Cardiac muscle cell (in vitro differentiated cells and primary cell): ENCODE results near the gene NUBP2. TPM values are rescaled to one million over a fixed set of nuclear protein-coding genes. Genes with fewer than 3 reads are reported as not detected.
A peak's percentile ranks its signal among the peaks of the same experiment; 100 is the strongest.

Experiments
- DNase-seq, 2 donors: peaks; one replicate each; pipeline versions ENCODE4 v3.0.0 to v3.0.0-alpha.2; 2010 to 2017; ENCODE audit warnings: low read depth in 1 of 2, low spot score in 1 of 2
- H3K27ac ChIP-seq: fragments of 200-600 bp; sonication (generic); 2 replicates; pipeline ENCODE4 v1.5.1; 2016
- H3K27me3 ChIP-seq: fragments of 200-600 bp; sonication (generic); 2 replicates; pipeline ENCODE4 v1.6.0; 2016; ENCODE audit warnings: control low read depth
- H3K36me3 ChIP-seq: fragments of 200-600 bp; sonication (generic); 2 replicates; pipeline ENCODE4 v1.5.1; 2016; ENCODE audit warnings: control low read depth
- H3K4me1 ChIP-seq: fragments of 200-600 bp; sonication (generic); 2 replicates; pipeline ENCODE4 v1.8.1; 2017; ENCODE audit warnings: low read depth, mild to moderate bottlenecking, mixed run types
- H3K4me3 ChIP-seq: fragments of 200-600 bp; sonication (generic); 2 replicates; pipeline ENCODE4 v1.5.1; 2016; ENCODE audit warnings: mild to moderate bottlenecking
- H3K9me3 ChIP-seq: fragments of 200-600 bp; sonication (generic); 2 replicates; pipeline ENCODE4 v1.5.1; 2017; ENCODE audit warnings: low read depth, mild to moderate bottlenecking, control low read depth
- polyA plus RNA-seq: library from polyadenylated mRNA; unstranded; fragments of >200 nt; fragmentation: Nextera tagmentation; extraction: Ambion mirVana; gene quantifications from 2 replicates; pipeline ENCODE4 v1.2.1, GENCODE V29; 2016
- total RNA-seq: library from RNA; depleted of rRNA; stranded (reverse); fragments of >200 nt; gene quantifications from 2 replicates; pipeline ENCODE4 v1.2.3, GENCODE V29; 2016
- TF ChIP-seq, protein P1 (sequence below): IDR thresholded peaks from 2 replicates; pipeline ENCODE4 v1.5.1; 2012; ENCODE audit warnings: low read depth, mild to moderate bottlenecking, low read length

The NUBP2 gene, protein sequence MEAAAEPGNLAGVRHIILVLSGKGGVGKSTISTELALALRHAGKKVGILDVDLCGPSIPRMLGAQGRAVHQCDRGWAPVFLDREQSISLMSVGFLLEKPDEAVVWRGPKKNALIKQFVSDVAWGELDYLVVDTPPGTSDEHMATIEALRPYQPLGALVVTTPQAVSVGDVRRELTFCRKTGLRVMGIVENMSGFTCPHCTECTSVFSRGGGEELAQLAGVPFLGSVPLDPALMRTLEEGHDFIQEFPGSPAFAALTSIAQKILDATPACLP
- total RNA-seq: 151 and 166 TPM in 2 replicates
- polyA plus RNA-seq: 121 and 138 TPM in 2 replicates

DNA sequence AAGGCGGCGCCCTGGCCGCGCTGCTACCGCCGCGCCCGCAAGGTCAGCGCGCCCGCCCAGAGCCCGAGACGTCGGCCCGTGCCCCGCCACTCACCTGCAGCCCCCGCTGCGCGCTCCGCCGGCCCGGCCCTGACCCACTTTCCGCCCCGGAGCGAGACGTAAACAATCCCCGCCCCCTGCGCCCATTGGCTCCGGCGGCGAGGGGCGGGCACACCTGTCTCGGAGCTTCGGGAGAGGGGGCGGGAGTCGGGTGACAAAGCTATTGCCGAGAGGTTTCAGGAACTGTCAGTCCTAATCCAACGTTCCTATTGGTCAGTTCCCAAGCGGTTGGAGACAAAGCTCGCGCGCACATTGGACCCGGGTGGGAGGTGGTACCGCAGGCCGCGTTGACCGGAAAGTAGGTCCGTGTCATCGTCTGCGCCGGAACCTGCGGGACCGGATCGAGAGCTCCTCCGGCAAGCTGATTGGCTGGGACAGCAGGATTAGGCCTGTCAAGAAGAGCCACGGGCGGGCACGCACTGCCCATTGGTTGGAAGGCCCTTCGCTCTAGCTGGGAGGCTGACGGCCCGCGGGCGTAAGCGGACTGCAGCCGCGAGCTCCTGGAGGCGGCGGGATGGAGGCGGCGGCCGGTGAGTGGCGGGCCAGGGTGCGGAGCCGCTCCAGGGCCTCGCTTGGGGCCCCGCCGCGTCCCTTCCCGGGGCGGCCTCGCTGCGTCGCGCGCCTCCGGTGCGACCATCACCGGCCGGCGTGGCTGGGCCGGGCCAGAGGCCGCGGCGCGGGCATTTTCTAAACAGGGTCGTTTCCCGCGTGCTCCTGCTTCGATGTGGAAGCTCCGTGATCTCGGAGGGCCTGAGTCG is at the start of gene NUBP2, which contains the start of gene SPSB3:
NUBP2 (plus strand) TSS at position 553 of the 857 bp plus-strand sequence; CDS start at position 614, 61 bp downstream.
SPSB3 (minus strand) TSS at position 164 of the 857 bp plus-strand sequence. CDS start 1,088 bp downstream, outside the sequence.
- TF ChIP-seq, protein P1, sequence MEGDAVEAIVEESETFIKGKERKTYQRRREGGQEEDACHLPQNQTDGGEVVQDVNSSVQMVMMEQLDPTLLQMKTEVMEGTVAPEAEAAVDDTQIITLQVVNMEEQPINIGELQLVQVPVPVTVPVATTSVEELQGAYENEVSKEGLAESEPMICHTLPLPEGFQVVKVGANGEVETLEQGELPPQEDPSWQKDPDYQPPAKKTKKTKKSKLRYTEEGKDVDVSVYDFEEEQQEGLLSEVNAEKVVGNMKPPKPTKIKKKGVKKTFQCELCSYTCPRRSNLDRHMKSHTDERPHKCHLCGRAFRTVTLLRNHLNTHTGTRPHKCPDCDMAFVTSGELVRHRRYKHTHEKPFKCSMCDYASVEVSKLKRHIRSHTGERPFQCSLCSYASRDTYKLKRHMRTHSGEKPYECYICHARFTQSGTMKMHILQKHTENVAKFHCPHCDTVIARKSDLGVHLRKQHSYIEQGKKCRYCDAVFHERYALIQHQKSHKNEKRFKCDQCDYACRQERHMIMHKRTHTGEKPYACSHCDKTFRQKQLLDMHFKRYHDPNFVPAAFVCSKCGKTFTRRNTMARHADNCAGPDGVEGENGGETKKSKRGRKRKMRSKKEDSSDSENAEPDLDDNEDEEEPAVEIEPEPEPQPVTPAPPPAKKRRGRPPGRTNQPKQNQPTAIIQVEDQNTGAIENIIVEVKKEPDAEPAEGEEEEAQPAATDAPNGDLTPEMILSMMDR: no peak
- H3K27me3 ChIP-seq: no peaks in the 10 kb centered on the region
- H3K4me1 ChIP-seq: no peaks in the 10 kb centered on the region
- H3K4me3 ChIP-seq: peak within 1 kb of the TSS; percentile 92
- H3K36me3 ChIP-seq: no peaks in the 10 kb centered on the region
- no peaks in the 10 kb centered on the region for H3K9me3 ChIP-seq
- DNase-seq: peak; percentile 100
- peak within 1 kb of the TSS; percentile 83 for H3K27ac ChIP-seq

DNA sequence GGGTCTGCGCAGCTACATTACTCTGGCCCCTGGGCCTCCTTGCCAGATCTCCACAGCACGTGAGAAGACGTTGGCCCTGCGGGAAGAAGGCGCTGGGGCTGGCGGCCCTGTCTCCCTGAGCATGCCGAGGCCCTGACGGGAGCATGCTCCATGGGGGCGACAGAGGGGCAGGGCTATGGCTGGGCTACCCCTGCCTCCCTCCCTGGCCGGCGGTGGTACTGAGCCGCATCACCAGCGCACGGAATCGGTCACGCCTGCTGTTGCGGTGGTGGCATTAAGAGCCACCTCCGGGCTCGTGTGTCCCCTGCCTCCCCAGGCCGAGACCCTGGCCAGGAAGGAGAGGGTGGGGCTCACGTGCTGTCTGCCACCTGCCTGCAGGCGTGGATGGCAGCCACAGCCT is 48.6 kb upstream of the NUBP2 start:
- H3K36me3 ChIP-seq: peaks cover 14% of the 10 kb centered on the region
- no peaks in the 10 kb centered on the region for H3K27me3 ChIP-seq
- no peak overlapping the region for H3K4me3 ChIP-seq
- TF ChIP-seq, protein P1: no peak
- no peak overlapping the region for H3K27ac ChIP-seq
- H3K4me1 ChIP-seq: no peaks in the 10 kb centered on the region
- DNase-seq: no peak
- no peaks in the 10 kb centered on the region for H3K9me3 ChIP-seq

DNA sequence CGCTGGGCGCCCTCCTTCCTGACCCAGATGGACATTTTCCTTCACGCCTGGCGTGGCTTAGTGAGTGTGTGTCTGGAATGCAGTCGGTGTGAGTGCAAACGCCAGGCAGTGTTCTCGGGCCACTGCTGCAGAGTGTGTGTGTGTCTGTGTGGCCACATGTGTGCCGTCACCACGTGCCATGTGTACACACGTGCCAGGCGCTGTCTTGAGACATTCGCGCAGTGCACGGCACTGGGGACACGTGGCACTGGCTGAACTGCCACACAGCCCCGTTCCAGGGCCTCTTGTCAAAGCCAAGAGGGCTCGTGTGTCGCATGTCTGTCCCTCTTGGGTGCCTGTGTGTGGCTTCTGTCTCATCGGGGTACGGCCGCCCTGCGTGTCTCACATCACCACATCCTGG is 47.9 kb upstream of the NUBP2 start:
- no peaks in the 10 kb centered on the region for H3K9me3 ChIP-seq
- no peak for DNase-seq

DNA sequence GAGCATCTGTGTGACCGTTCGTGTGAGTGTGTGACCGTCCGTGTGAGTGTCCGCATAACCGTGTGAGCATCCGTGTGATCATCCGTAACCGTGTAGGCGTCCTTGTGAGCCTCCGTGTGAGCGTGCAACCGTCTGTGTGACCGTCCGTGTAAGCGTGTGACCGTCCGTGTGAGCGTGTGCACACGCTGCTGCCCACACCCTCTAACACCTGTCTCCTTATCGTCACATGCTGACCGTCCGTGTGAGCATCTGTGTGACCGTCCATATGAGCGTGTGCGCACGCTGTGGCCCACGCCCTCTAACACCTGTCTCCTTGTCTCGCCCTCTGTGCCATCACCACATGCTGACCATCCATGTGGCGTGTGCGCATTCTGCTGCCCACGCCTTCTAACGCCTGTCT is 42.5 kb upstream of the NUBP2 start:
- no peak overlapping the region for H3K27ac ChIP-seq
- DNase-seq: no peak
- TF ChIP-seq, protein P1: no peak
- H3K36me3 ChIP-seq: peaks cover 4% of the 10 kb centered on the region
- no peaks in the 10 kb centered on the region for H3K4me1 ChIP-seq
- no peaks in the 10 kb centered on the region for H3K9me3 ChIP-seq
- H3K4me3 ChIP-seq: no peak overlapping the region
- H3K27me3 ChIP-seq: no peaks in the 10 kb centered on the region

More for the DNA sequence above, 47.9 kb upstream of the NUBP2 start:
- no peaks in the 10 kb centered on the region for H3K4me1 ChIP-seq
- TF ChIP-seq, protein P1: no peak
- no peak overlapping the region for H3K4me3 ChIP-seq
- H3K27ac ChIP-seq: no peak overlapping the region
- H3K27me3 ChIP-seq: no peaks in the 10 kb centered on the region
- H3K36me3 ChIP-seq: peaks cover 10% of the 10 kb centered on the region

DNA sequence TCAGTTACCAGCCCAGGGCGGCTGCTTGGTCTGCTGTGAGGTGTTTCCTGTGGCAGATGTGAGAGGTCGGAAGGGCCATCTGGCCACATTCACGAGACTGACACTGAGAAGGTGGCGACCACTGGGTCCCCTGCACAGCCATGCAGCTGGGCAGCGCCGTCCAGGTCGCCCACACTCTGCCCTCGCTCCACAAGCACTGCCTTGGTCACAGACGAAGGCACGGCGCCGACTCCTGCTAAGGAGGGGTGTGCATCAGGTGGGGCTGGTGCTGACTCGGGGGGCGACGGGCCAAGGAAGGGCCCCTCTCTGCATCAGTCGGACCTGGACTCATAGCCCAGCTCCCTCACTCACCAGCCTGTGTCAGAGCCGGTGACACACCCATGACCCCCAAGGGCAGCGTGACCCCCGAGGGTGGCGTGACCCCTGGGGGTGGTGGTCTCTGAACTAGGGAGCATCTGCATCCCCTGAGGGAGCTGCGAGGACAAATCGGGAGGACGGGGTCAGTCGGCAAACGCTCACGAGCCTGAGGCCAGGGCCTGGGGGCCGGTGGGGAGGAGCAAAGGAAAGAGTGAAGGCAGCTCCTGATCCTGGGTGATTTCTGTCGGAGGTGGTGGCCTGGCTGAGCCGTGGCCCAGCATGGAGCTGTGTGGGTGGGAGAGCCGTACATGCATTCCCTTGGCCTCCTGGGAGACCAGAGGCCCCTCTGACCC is 41.8 kb upstream of the NUBP2 start:
- Histone ChIP-seq H3K36me3 (peaks cover 4% of the 10 kb centered on the region), H3K27ac (no peak overlapping the region), H3K4me1 (no peaks in the 10 kb centered on the region), H3K4me3 (no peak overlapping the region), H3K27me3 (no peaks in the 10 kb centered on the region), H3K9me3 (no peaks in the 10 kb centered on the region)
- DNase-seq: no peak
- TF ChIP-seq, protein P1: no peak
